WTC11 (cell line): ENCODE measurements around the gene CSNK1E.

Experiments
- GABPB1 ChIP-seq: sonication (generic); formaldehyde crosslinking; IDR thresholded peaks from 2 replicates; pipeline ENCODE4 v1.8.1; 2023; ENCODE audit warnings: mild to moderate bottlenecking, missing genetic modification reagents
- NFYB ChIP-seq: sonication (generic); formaldehyde crosslinking; conservative IDR thresholded peaks from 2 replicates; pipeline ENCODE4 v1.8.0; 2022; ENCODE audit warnings: low read depth, missing genetic modification reagents
- SMAD3 ChIP-seq: sonication (generic); formaldehyde crosslinking; IDR thresholded peaks from 2 replicates; pipeline ENCODE4 v1.8.0; 2022; ENCODE audit warnings: missing genetic modification reagents, mild to moderate bottlenecking, borderline replicate concordance
- TEAD4 ChIP-seq: sonication (generic); formaldehyde crosslinking; IDR thresholded peaks from 2 replicates; pipeline ENCODE4 v1.8.0; 2022; ENCODE audit warnings: mild to moderate bottlenecking, missing genetic modification reagents
- ZNF121 ChIP-seq: sonication (generic); formaldehyde crosslinking; IDR thresholded peaks from 2 replicates; pipeline ENCODE4 v1.8.0; 2023; ENCODE audit warnings: missing genetic modification reagents
- TF ChIP-seq, protein P1 (sequence below): fragments of 200-600 bp; IDR thresholded peaks from 2 replicates; pipeline ENCODE4 v1.8.0; 2022; ENCODE audit warnings: antibody characterized with exemption
- TF ChIP-seq, protein P2 (sequence below): sonication (generic); formaldehyde crosslinking; IDR thresholded peaks from 2 replicates; pipeline ENCODE4 v1.8.1; 2022; ENCODE audit warnings: low read depth, missing genetic modification reagents, borderline replicate concordance
- TF ChIP-seq, protein P3 (sequence below): sonication (generic); formaldehyde crosslinking; IDR thresholded peaks from 2 replicates; pipeline ENCODE4 v1.8.1; 2022; ENCODE audit warnings: mild to moderate bottlenecking, moderate library complexity, missing genetic modification reagents

DNA sequence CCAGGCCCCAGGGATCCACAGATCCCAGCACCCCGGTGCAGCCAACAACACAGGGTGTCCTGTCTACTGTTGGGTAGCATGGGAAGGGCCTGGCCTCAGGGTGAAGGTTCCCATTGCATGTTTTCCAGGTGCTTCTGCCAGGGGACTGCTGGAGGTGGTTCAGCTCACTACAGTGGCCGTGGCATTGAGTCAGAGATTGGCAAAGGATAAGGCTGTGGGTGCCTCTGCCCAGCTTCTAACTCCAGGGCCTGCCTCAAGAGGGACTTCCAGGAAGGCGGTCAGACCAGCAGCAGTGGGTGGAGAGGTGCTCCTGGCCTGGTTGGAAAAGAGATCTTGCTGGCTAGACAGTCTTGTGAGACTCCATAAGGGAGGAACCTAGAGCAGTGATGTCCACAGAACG is 20.9 kb downstream of the CSNK1E start:
- TF ChIP-seq GABPB1 (CRISPR knock-in tag) (no peak), NFYB (no peak), SMAD3 (no peak), ZNF121 (CRISPR knock-in tag) (no peak), TEAD4 (no peak)
- TF ChIP-seq, protein P1, sequence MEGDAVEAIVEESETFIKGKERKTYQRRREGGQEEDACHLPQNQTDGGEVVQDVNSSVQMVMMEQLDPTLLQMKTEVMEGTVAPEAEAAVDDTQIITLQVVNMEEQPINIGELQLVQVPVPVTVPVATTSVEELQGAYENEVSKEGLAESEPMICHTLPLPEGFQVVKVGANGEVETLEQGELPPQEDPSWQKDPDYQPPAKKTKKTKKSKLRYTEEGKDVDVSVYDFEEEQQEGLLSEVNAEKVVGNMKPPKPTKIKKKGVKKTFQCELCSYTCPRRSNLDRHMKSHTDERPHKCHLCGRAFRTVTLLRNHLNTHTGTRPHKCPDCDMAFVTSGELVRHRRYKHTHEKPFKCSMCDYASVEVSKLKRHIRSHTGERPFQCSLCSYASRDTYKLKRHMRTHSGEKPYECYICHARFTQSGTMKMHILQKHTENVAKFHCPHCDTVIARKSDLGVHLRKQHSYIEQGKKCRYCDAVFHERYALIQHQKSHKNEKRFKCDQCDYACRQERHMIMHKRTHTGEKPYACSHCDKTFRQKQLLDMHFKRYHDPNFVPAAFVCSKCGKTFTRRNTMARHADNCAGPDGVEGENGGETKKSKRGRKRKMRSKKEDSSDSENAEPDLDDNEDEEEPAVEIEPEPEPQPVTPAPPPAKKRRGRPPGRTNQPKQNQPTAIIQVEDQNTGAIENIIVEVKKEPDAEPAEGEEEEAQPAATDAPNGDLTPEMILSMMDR, result no peak
- TF ChIP-seq, protein P2, sequence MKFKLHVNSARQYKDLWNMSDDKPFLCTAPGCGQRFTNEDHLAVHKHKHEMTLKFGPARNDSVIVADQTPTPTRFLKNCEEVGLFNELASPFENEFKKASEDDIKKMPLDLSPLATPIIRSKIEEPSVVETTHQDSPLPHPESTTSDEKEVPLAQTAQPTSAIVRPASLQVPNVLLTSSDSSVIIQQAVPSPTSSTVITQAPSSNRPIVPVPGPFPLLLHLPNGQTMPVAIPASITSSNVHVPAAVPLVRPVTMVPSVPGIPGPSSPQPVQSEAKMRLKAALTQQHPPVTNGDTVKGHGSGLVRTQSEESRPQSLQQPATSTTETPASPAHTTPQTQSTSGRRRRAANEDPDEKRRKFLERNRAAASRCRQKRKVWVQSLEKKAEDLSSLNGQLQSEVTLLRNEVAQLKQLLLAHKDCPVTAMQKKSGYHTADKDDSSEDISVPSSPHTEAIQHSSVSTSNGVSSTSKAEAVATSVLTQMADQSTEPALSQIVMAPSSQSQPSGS (CRISPR knock-in tag), result no peak
- TF ChIP-seq, protein P3, sequence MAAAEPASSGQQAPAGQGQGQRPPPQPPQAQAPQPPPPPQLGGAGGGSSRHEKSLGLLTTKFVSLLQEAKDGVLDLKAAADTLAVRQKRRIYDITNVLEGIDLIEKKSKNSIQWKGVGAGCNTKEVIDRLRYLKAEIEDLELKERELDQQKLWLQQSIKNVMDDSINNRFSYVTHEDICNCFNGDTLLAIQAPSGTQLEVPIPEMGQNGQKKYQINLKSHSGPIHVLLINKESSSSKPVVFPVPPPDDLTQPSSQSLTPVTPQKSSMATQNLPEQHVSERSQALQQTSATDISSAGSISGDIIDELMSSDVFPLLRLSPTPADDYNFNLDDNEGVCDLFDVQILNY (CRISPR knock-in tag), result no peak
